Melanocyte of skin (primary cell): ENCODE measurements around the gene STOML3. TPM values are rescaled to one million over a fixed set of nuclear protein-coding genes. Genes with fewer than 3 reads are reported as not detected.

Experiments
- total RNA-seq, 2 donors: library from RNA; depleted of rRNA; stranded (reverse); fragments of >200 nt; gene quantifications; 2 replicates each; pipeline ENCODE4 v1.2.3, GENCODE V29; 2012

STOML3 gene, protein sequence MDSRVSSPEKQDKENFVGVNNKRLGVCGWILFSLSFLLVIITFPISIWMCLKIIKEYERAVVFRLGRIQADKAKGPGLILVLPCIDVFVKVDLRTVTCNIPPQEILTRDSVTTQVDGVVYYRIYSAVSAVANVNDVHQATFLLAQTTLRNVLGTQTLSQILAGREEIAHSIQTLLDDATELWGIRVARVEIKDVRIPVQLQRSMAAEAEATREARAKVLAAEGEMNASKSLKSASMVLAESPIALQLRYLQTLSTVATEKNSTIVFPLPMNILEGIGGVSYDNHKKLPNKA
- total RNA-seq, result under 1 TPM in 1 of 2 donors, not detected in 1; under 0.01 TPM

DNA sequence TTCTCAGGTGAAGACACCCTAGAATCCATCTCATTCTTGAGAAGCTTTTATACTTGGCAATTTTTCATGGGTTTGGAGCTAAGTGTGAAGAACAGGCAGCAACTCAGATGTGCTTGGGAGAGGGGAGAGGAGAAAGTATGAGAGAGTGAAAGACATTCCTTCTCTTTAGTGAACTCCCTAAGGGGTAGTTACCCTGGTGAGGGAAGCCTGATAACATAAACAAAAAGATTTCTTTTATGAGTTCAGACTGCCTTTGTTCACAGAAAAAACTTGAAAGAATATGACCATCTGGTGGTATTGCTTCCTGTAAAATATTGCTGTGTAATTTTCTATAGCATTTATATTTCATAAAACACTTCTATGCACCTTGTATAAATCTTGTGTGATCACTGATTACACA, at the start of gene STOML3:
Gene STOML3 (minus strand): TSS at position 139 of the 400 bp plus-strand sequence. CDS start 110 bp downstream, at position 29.

DNA sequence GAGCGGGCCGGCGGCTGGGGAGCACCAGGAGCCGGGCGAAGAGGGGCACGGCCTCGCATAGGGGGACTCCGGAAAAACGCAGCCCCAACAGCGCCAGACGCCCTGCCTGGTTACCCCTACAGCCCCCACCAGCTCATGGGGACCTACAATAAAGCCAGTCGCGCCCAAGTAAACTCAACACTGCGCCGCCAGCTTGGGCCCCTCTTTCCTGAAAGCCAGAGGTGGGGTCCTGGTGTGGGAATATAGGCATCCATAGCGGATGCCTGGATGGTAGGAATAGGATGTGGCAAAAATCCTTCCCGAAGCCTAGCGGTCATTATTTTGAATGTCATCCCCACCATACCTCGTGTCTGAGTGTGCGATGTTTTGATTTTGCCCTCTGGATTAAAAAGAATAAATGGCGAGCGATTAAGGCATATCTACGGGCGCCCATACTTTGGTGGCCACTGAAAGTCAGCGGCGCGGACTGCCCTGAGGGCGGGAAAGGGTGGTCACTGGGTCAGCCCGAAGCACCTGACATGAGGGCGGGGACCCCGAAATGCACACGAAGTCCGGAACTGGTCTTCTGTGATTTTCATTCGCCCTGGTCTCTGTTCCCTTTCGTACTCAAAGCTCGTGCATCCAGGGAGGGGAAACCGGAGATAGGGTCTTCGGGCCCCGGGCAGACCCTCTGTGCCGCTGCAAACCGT, 47.4 kb upstream of the STOML3 start, which contains the start of the genes NHLRC3 and PROSER1:
Gene NHLRC3 (plus strand): TSS at position 577 of the 689 bp plus-strand sequence. CDS start 184 bp downstream, outside the sequence.
Gene PROSER1 (minus strand): TSS at position 210 of the 689 bp plus-strand sequence. CDS start 847 bp downstream, outside the sequence.

Other genes starting within 250 kb of the STOML3 start
- 10 to 100 TPM in 1 of 2 donors, 1 to 10 TPM in 1; 9.3 to 11.3 TPM for gene PROSER1, start 47.3 kb upstream of the STOML3 start, total RNA-seq
- 10 to 100 TPM; 19.3 to 26.5 TPM for gene NHLRC3, start 47.6 kb upstream of the STOML3 start, total RNA-seq